ENCODE data around the gene TYMP. TPM values are rescaled to one million over a fixed set of nuclear protein-coding genes. Genes with fewer than 3 reads are reported as not detected.

Gene TYMP
- polyA plus RNA-seq, 1 experiment, result 2.9 TPM

DNA sequence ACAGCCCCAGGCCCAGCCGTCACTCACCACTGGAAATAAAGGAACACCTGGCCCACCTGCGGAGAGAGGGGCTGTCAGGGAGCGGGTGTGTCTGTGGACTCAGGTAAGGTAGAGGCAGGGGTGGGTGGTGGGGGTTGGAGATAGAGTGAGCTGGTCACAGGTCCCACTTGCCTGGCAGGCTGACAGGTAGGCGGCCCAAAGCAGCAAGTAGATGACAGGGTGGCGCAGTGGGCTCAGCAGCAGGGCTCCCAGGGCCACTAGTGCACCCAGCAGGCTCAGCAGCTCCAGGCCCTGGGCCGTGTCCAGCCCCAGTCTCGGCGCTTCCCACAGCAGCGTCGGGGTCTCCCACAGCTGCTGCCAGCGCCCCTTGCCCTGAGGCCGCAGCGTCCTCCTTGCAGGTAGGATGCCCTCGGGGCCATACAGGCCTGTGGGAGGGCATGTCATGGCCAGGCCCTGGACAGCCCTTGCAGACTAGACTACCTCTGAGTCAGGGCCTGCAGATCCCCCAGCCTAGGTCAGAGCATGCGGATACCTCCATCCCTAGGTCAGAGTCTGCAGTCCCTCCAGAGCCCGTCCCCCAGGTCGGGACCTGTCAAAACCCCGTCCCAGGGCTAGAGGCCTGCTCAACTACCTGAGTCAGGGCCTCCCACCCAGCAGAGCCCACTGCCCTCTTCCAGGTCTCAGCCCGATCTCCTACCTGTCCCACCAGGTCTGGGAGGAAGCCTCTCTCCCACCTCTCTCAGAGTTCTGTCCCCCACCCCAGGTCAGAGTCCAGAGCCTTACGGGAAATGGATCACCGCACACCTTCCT lies 23.0 kb downstream of the TYMP start:
- H3K4me3 ChIP-seq (ENCODE audit: low read depth, low read length), result peak overlapping the region; percentile 99
- ChIA-PET CTCF (interaction anchor here (0.6 to 4.2 kb wide), 3 partner anchors 9 to 56 kb away, joined by 3 to 28 read pairs (median 7); partner anchors contain the start of genes SCO2 and SYCE3), POLR2A (interaction anchor here (1.0 to 1.9 kb wide), 2 partner anchors 19 to 76 kb away, joined by 11 to 29 read pairs; partner anchors contain the start of genes CHKB and SCO2)
- H3K9me3 ChIP-seq (ENCODE audit: control insufficient read depth, insufficient read depth, low read length), result no peaks in the 10 kb centered on the region; the same call in 1 of the 2 replicates
- TF ChIP-seq, protein P1, sequence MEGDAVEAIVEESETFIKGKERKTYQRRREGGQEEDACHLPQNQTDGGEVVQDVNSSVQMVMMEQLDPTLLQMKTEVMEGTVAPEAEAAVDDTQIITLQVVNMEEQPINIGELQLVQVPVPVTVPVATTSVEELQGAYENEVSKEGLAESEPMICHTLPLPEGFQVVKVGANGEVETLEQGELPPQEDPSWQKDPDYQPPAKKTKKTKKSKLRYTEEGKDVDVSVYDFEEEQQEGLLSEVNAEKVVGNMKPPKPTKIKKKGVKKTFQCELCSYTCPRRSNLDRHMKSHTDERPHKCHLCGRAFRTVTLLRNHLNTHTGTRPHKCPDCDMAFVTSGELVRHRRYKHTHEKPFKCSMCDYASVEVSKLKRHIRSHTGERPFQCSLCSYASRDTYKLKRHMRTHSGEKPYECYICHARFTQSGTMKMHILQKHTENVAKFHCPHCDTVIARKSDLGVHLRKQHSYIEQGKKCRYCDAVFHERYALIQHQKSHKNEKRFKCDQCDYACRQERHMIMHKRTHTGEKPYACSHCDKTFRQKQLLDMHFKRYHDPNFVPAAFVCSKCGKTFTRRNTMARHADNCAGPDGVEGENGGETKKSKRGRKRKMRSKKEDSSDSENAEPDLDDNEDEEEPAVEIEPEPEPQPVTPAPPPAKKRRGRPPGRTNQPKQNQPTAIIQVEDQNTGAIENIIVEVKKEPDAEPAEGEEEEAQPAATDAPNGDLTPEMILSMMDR (IDR thresholded peaks at IDR 0.05; ENCODE audit: low read depth, low read length), result no peak
- H3K27me3 ChIP-seq (ENCODE audit: control insufficient read depth, insufficient read depth, low read length), result no peaks in the 10 kb centered on the region
- DNase-seq (ENCODE audit: low read depth, low spot score), result no peak
- H3K27ac ChIP-seq (ENCODE audit: low read depth, low read length), result peak overlapping the region; percentile 47

- no peak for DNase-seq (ENCODE audit: low read depth, low spot score)
- H3K27me3 ChIP-seq (ENCODE audit: control insufficient read depth, insufficient read depth, low read length), result no peaks in the 10 kb centered on the region
- CTCF ChIA-PET, result interaction anchor here (0.6 kb wide), 1 partner anchor 8 kb away, joined by 3 read pairs; no protein-coding TSS in a partner anchor
- TF ChIP-seq, protein P1 (IDR thresholded peaks at IDR 0.05; ENCODE audit: low read depth, low read length), result no peak
- no peaks in the 10 kb centered on the region; the same call in 1 of the 2 replicates for H3K9me3 ChIP-seq (ENCODE audit: control insufficient read depth, insufficient read depth, low read length)
- POLR2A ChIA-PET, result interaction anchor here (0.6 kb wide), 1 partner anchor 48 kb away, joined by 3 read pairs; no protein-coding TSS in a partner anchor
- H3K27ac ChIP-seq (ENCODE audit: low read depth, low read length), result no peak overlapping the region
- peak overlapping the region; percentile 99 for H3K4me3 ChIP-seq (ENCODE audit: low read depth, low read length)
Observed at GRCh38 chr22:50505776-50506610, 23.8 kb downstream of the TYMP start.

- CTCF ChIA-PET, result no interaction called here
- POLR2A ChIA-PET, result no interaction called here
Observed at GRCh38 chr22:50505276-50505775, 24.5 kb downstream of the TYMP start.

GRCh38 chr22:50504369-50505211 lies 25.2 kb downstream of the TYMP start:
- TF ChIP-seq, protein P1 (IDR thresholded peaks at IDR 0.05; ENCODE audit: low read depth, low read length), result no peak
- Histone ChIP-seq H3K27ac (ENCODE audit: low read depth, low read length) (no peak overlapping the region), H3K9me3 (ENCODE audit: control insufficient read depth, insufficient read depth, low read length) (no peaks in the 10 kb centered on the region; the same call in 1 of the 2 replicates), H3K4me3 (ENCODE audit: low read depth, low read length) (no peak overlapping the region), H3K27me3 (ENCODE audit: control insufficient read depth, insufficient read depth, low read length) (no peaks in the 10 kb centered on the region)
- ChIA-PET POLR2A (no interaction called here), CTCF (no interaction called here)
- no peak for DNase-seq (ENCODE audit: low read depth, low spot score)

More at GRCh38 chr22:50505276-50505775, 24.5 kb downstream of the TYMP start:
- no peak for DNase-seq (ENCODE audit: low read depth, low spot score)
- H3K27me3 ChIP-seq (ENCODE audit: control insufficient read depth, insufficient read depth, low read length), result no peaks in the 10 kb centered on the region
- TF ChIP-seq, protein P1 (IDR thresholded peaks at IDR 0.05; ENCODE audit: low read depth, low read length), result no peak
- H3K4me3 ChIP-seq (ENCODE audit: low read depth, low read length), result no peak overlapping the region
- H3K27ac ChIP-seq (ENCODE audit: low read depth, low read length), result no peak overlapping the region
- H3K9me3 ChIP-seq (ENCODE audit: control insufficient read depth, insufficient read depth, low read length), result no peaks in the 10 kb centered on the region; the same call in 1 of the 2 replicates

All from AG04450 (cell line).